Prostate gland (tissue), 2 donors: ENCODE data around the gene DDX54. TPM values are rescaled to one million over a fixed set of nuclear protein-coding genes. Genes with fewer than 3 reads are reported as not detected.

ENCODE experiments used
- DNase-seq: peaks from one replicate; pipeline ENCODE4 v3.0.0-alpha.2; 2019; ENCODE audit warnings: low spot score
- H3K27ac ChIP-seq, 2 donors: fragments of 200-600 bp; sonication (generic); 2 replicates each; pipeline ENCODE4 v1.5.1; 2017 to 2019
- H3K27me3 ChIP-seq: fragments of 200-600 bp; sonication (generic); replicated peaks from 2 replicates; pipeline ENCODE4 v1.5.1; 2019; ENCODE audit not compliant: insufficient read depth
- H3K36me3 ChIP-seq, 2 donors: fragments of 200-600 bp; sonication (generic); 1 replicate in 1 of 2; 2 replicates in 1 of 2; pipeline versions ENCODE4 v1.5.1 to v1.8.1; 2017 to 2019
- H3K4me1 ChIP-seq: fragments of 200-600 bp; sonication (generic); replicated peaks from 2 replicates; pipeline ENCODE4 v1.5.1; 2019
- H3K4me3 ChIP-seq, 2 donors: fragments of 200-600 bp; sonication (generic); 2 replicates each; pipeline ENCODE4 v1.5.1; 2017 to 2019
- H3K9me3 ChIP-seq: fragments of 200-600 bp; sonication (generic); 2 replicates; pipeline ENCODE4 v1.5.1; 2017
- POLR2A ChIP-seq: fragments of 450-650 bp; IDR thresholded peaks from one replicate; pipeline ENCODE4 v1.6.1; 2016; ENCODE audit warnings: antibody characterized with exemption, mild to moderate bottlenecking
- POLR2AphosphoS5 ChIP-seq: sonication (generic); formaldehyde crosslinking; IDR thresholded peaks from one replicate; pipeline ENCODE4 v1.6.1; 2017; ENCODE audit warnings: antibody characterized with exemption
- WGBS: methylation state at CpG from one replicate; pipeline ENCODE4 v1.1.5; 2018; 5-methylcytosine and 5-hydroxymethylcytosine counted together
- intact Hi-C: fragments of 100-400 bp; cut with DNase I; formaldehyde crosslinking; loops from one replicate; pipeline ENCODE4 v1.14.2; 2022
- total RNA-seq, 2 donors: library from RNA; depleted of rRNA; stranded (reverse); fragments of >200 nt; gene quantifications; one replicate each; pipeline ENCODE4 v1.1.0, GENCODE V29; 2016
- TF ChIP-seq, protein P1 (sequence below), 4 experiments: fragments of 200-600 bp in 2 of 4; fragments of 450-650 bp in 2 of 4; sonication (generic) in 2 of 4; IDR thresholded peaks; 1 replicate in 3 of 4; 2 replicates in 1 of 4; pipeline ENCODE4 v1.5.1; 2016 to 2019; ENCODE audit warnings: antibody characterized with exemption in 4 of 4, mild to moderate bottlenecking in 2 of 4, moderate library complexity in 2 of 4

Gene DDX54
- total RNA-seq, 2 donors from 2014 or later: 66.3 to 119 TPM

DNA sequence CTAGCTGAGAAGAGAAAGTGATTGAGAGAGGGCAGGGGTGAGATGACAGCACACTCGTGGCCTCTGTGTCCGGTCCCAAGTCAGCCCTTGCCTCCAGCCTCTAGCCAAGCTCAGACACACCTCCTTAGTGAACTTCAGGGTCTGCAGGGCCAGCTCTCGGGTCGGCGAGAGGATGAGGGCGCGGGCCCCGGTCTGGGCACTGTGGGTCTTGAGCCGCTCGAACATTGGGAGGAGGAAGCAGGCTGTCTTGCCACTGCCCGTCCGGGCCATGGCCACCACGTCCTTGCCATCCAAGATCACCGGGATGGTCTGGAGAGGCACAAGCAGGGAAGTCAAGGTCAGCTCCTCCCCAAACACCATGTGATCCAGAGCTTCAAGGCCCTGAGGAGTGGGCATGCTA lies 6.3 kb downstream of the DDX54 start:
- H3K36me3 ChIP-seq: peaks cover 6 to 7% of the 10 kb centered on the region in 2 donors
- TF ChIP-seq POLR2A (no peak), POLR2AphosphoS5 (no peak)
- TF ChIP-seq, protein P1, sequence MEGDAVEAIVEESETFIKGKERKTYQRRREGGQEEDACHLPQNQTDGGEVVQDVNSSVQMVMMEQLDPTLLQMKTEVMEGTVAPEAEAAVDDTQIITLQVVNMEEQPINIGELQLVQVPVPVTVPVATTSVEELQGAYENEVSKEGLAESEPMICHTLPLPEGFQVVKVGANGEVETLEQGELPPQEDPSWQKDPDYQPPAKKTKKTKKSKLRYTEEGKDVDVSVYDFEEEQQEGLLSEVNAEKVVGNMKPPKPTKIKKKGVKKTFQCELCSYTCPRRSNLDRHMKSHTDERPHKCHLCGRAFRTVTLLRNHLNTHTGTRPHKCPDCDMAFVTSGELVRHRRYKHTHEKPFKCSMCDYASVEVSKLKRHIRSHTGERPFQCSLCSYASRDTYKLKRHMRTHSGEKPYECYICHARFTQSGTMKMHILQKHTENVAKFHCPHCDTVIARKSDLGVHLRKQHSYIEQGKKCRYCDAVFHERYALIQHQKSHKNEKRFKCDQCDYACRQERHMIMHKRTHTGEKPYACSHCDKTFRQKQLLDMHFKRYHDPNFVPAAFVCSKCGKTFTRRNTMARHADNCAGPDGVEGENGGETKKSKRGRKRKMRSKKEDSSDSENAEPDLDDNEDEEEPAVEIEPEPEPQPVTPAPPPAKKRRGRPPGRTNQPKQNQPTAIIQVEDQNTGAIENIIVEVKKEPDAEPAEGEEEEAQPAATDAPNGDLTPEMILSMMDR (IDR thresholded peaks at IDR 0.05): no peak

DNA sequence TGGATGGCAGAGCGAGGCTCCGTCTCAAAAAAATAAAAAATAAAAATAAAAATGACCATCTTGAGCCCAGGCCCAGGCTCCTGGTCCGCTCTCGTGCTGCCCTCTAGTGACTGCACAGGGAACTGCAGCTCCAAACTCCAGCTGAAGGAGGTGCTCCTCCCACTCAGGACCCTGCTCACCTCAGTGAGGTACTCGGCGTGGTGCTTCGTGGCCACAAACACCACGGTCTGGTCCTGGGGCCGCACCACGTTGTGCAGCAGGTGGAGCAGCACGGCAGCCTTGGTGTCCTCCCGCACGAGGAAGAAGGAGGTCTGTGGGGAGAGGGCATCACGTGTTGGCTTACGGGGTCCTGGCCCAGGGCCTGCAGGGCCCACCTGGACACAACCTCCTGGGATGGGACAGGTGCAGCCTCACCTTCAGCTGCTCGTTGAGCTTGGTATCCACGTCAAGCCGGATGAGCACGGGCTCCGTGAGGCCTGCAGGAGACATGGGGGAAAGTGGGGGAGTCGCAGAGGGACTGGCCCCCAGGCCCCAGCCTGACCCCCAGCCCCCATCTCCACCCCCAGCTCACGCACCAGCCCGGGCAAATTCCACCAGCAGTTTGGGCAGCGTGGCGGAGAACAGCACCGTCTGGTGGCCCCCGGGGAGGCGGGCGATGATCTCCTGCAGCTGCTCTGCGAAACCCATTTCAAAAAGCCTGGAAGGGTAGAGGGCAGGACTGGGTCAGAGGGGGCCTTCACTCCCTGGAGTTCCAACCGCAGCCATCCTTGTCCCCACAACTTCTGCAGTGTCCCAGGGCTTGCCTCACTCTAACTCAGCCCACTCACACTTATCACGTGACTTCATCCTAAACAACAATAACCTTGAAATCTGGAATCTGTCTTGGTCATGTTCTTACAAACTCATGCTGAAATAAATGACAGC lies 10.6 kb downstream of the DDX54 start:
- intact Hi-C loops: loop anchor here (5.0 kb wide), 1 partner anchor 127 kb away; no protein-coding TSS in a partner anchor
- DNase-seq: peak; percentile 41
- Histone ChIP-seq H3K27ac (no peak overlapping the region), H3K4me1 (no peaks in the 10 kb centered on the region), H3K36me3 (peaks cover 16 to 17% of the 10 kb centered on the region in 2 donors), H3K9me3 (no peaks in the 10 kb centered on the region), H3K27me3 (no peaks in the 10 kb centered on the region), H3K4me3 (no peak overlapping the region)
- TF ChIP-seq POLR2A (no peak), POLR2AphosphoS5 (no peak)
- TF ChIP-seq, protein P1 (IDR thresholded peaks at IDR 0.05): peak; percentile 75 to 97 (median 87)
- WGBS: 50% methylated on average over 28 of the region's 32 CpGs

More for the DNA sequence above, 6.3 kb downstream of the DDX54 start:
- Histone ChIP-seq H3K4me3 (no peak overlapping the region), H3K4me1 (no peaks in the 10 kb centered on the region), H3K27ac (no peak overlapping the region), H3K27me3 (no peaks in the 10 kb centered on the region), H3K9me3 (no peaks in the 10 kb centered on the region)
- 95% methylated on average over 6 of the region's 14 CpGs for WGBS
- DNase-seq: no peak
- intact Hi-C loops: no loop called here

DNA sequence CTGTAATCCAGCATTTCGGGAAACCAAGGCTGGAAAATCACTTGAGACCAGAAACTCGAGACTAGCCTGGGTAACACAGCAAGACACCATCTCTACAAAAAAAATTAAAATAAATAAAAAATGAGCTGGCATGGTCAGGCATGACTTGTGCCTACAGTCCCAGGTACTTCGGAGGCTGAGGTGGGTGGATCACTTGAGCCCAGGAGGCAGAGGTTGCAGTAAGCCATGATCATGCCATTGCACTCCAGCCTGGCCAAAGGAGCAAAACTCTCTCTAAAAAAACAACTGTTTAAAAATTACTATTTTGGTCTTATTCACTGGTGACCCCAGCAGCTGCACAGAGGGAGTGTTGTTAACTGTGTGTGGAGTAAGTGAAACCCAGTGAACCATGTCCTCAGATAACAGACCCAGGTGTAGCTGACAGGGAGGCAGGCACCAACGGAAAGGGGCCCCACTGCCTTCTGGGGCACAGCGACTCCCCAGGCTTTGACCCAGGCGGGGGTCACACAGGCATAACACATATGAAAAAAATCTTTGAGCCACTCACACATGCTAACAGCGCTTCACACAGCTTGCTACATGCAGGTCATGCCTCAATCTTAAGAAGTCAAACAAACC lies 12.1 kb downstream of the DDX54 start:
- Histone ChIP-seq H3K27me3 (no peaks in the 10 kb centered on the region), H3K4me1 (no peaks in the 10 kb centered on the region), H3K4me3 (no peak overlapping the region), H3K36me3 (peaks cover 26 to 30% of the 10 kb centered on the region in 2 donors), H3K27ac (no peak overlapping the region), H3K9me3 (no peaks in the 10 kb centered on the region)
- intact Hi-C loops: loop anchor here (5.0 kb wide), 1 partner anchor 126 kb away; no protein-coding TSS in a partner anchor
- WGBS: 89% methylated on average over 7 of the region's 7 CpGs
- TF ChIP-seq POLR2AphosphoS5 (no peak), POLR2A (no peak)
- TF ChIP-seq, protein P1 (IDR thresholded peaks at IDR 0.05): no peak
- no peak for DNase-seq

DNA sequence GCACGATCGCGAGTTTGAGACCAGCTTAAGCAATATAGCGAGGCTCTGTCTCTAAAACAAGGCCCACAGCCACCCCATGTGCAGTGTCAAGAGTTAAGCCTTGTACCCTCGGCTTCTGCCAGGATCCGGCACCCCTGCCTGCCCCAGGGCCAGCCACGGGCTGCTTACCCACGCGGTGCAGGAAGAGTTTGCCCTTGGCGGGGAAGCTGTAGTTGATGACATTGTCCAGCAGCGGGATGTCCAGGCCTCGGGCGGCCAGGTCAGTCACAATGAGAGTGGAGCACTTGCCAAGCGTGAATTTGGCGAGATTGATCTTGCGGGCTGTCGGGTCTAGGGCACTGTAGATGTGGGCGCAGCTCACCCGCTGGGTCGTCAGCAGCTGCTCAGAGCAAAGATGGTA lies 13.1 kb downstream of the DDX54 start:
- H3K36me3 ChIP-seq: peaks cover 29 to 35% of the 10 kb centered on the region in 2 donors
- 95% methylated on average over 20 of the region's 20 CpGs for WGBS
- H3K27ac ChIP-seq: no peak overlapping the region
- no peak overlapping the region for H3K4me3 ChIP-seq
- H3K4me1 ChIP-seq: no peaks in the 10 kb centered on the region
- no peaks in the 10 kb centered on the region for H3K9me3 ChIP-seq
- TF ChIP-seq POLR2AphosphoS5 (no peak), POLR2A (no peak)
- TF ChIP-seq, protein P1 (IDR thresholded peaks at IDR 0.05): no peak
- DNase-seq: no peak
- intact Hi-C loops: loop anchor here (5.0 kb wide), 1 partner anchor 125 kb away; no protein-coding TSS in a partner anchor
- no peaks in the 10 kb centered on the region for H3K27me3 ChIP-seq
